Breast epithelium (tissue), 3 donors: ENCODE results near the gene IFNG-AS1.

ENCODE experiments used
- POLR2A ChIP-seq: fragments of 450-650 bp; IDR thresholded peaks from one replicate; pipeline ENCODE4 v1.6.1; 2016; ENCODE audit warnings: antibody characterized with exemption, mild to moderate bottlenecking, moderate library complexity
- POLR2AphosphoS5 ChIP-seq, 3 donors: sonication (generic); formaldehyde crosslinking; IDR thresholded peaks; one replicate each; pipeline ENCODE4 v1.6.1; 2017; ENCODE audit warnings: antibody characterized with exemption in 3 of 3
- TF ChIP-seq, protein P1 (sequence below), 3 donors: fragments of 450-650 bp; IDR thresholded peaks; one replicate each; pipeline ENCODE4 v1.5.1; 2016 to 2017; ENCODE audit warnings: antibody characterized with exemption in 3 of 3, mild to moderate bottlenecking in 3 of 3, moderate library complexity in 3 of 3

DNA sequence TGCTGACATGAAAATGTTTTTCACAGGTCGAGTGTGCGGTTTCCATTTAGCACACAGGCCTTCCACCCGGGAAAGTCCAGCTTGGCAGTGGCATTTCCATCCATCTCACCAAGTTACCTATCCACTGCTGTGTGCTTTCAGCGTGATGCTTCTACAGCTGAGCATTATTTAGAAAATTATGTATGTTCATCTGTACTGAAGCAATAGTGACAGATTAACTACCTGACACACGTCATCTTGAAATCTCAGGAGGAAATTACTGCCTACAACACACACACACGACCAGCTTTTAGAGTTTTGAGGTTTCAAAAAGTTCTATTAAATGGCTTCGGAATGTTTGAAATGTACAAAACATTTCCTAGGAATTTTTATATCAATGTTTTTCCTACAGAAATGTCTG lies 39.4 kb downstream of the IFNG-AS1 start:
- TF ChIP-seq, protein P1, sequence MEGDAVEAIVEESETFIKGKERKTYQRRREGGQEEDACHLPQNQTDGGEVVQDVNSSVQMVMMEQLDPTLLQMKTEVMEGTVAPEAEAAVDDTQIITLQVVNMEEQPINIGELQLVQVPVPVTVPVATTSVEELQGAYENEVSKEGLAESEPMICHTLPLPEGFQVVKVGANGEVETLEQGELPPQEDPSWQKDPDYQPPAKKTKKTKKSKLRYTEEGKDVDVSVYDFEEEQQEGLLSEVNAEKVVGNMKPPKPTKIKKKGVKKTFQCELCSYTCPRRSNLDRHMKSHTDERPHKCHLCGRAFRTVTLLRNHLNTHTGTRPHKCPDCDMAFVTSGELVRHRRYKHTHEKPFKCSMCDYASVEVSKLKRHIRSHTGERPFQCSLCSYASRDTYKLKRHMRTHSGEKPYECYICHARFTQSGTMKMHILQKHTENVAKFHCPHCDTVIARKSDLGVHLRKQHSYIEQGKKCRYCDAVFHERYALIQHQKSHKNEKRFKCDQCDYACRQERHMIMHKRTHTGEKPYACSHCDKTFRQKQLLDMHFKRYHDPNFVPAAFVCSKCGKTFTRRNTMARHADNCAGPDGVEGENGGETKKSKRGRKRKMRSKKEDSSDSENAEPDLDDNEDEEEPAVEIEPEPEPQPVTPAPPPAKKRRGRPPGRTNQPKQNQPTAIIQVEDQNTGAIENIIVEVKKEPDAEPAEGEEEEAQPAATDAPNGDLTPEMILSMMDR (IDR thresholded peaks at IDR 0.05), result no peak
- TF ChIP-seq POLR2AphosphoS5 (IDR thresholded peaks at IDR 0.05), result no peak
- TF ChIP-seq POLR2A, result no peak
